ENCODE results near the gene VAT1L. TPM values are rescaled to one million over a fixed set of nuclear protein-coding genes. Genes with fewer than 3 reads are reported as not detected.

The VAT1L gene
- total RNA-seq, 2 donors from 2014 or later, result 0.73 to 1.6 TPM

DNA sequence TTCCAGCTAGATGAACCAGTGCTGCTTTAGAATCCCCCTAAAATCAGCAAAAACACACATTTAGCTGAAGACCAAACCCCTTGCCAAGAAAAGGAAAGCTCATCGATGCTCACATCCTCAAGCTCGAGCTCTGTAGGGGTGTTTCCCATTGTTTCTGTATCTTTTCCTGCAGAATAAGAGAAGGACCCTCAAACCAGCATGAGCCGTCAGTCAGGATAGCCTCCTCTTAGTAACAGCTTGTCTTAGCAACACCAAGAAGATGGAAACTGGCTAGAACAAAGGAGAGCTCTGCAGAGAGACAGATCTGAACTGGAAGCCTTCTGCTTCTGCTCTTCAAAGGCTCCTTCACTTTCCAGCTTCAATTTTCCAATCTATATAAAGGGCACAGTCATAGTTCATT is 32.0 kb downstream of the VAT1L start:
- DNase-seq, result no peak
- intact Hi-C loops (cut with DNase I, micrococcal nuclease), result no loop called here
- ATAC-seq, result no peak

DNA sequence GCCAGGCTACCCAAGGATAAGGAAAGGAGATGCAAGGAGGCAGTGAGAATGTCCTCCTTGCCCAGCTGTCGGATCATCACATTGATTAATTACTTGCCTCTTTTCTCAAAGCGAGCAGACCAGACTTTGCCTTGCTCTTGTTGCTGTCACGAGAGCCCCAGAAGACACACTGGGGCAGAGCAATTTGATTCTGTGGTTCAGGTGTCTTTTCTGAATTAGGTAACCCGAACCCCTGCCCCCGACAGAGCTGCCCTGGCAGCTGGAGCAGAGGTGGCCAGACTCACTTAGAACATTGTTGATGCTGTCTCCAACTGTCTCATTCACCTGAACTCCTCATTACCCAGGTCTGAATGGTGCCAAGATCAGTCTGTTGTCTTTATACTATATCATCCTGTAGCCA is 34.3 kb downstream of the VAT1L start:
- intact Hi-C loops (cut with DNase I, micrococcal nuclease), result no loop called here
- ATAC-seq (no peak), DNase-seq (no peak)

DNA sequence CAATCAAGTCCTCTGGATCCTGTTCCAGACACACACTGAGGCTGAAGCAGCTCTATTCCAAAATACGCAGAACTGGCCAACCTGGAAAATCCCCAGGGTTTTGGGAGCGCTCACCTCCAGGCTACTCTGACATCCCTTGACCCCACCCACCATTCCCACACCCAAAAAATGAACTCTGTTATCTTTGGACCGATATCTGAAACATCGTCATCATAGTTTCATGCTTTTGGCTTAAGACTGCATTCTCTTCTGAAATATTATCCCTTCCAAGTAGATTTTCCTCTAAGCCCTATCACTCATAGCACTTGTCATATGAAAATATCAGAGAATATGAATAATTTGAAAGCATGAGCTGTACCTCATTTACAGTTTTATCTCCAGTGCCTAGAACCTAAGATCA is 34.7 kb downstream of the VAT1L start:
- ATAC-seq (no peak), DNase-seq (no peak)
- intact Hi-C loops (cut with DNase I, micrococcal nuclease), result no loop called here

DNA sequence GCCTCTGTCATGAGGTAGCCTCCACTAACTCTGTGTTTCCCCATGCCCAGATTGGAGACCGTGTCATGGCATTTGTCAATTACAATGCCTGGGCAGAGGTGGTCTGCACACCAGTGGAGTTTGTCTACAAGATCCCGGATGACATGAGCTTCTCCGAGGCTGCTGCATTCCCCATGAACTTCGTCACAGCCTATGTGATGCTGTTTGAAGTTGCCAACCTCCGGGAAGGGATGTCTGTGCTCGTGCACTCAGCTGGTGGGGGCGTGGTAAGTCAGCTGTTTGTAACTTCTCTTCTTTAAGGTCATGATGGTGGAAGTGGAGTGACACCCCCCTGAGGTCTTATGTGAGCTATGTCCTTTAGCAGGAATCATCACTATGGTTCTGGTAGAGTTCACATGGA is 36.8 kb downstream of the VAT1L start:
- ATAC-seq, result no peak
- DNase-seq, result no peak
- intact Hi-C loops (cut with DNase I, micrococcal nuclease), result no loop called here

DNA sequence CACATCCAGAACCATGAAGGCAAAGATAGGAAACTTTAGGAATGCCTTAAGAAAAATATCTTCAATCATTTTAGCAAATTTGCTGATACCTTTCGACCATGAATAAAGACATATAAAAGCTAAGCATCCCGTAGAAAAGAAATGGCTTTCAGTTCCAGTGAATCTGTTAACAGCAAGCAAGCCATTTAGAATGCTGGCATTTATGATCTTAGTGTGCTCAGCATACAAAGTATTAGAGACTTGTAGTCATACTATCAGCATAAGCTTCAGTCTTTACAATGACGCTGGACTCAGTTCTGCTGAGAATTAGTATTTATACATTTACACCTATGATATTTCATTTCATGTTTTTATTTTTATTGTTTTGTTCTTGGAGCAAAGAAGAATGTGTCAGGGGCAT is 38.7 kb downstream of the VAT1L start:
- intact Hi-C loops (cut with DNase I, micrococcal nuclease), result no loop called here
- DNase-seq, result no peak
- ATAC-seq, result no peak

DNA sequence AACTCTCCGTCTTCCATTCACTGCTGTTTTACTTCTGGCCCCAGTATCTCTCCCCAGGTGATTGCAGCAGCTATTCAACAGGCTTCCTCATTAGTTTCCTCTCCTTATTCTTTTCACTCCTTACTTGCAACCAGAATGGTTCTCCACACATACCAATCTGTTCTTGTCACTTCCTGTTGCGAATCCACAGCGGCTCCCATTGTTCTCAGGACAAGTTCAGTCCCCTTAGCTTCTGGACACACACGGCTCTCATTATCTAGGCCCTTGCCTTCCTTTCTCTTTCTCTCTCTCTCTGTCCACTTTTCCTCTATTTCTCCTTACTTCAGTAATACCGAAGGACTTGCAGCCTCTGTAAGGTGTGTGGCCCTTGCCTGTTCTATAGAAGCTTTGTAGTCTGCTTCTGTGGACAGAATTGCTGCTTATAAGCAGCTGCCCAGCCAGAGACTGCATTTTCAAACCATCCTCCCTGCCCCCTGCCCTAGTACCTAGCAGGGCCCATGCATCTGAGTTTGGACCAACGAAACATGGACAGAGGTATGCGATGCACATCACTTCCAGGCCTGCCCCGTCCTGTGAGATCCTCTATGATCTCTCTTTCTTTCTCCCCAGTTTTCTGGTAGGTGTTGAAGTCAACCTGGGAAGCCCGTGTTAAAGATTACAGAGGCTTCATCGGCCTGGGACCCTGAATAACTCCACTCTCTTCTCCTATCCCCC is 45.7 kb downstream of the VAT1L start:
- intact Hi-C loops (cut with DNase I, micrococcal nuclease), result no loop called here
- ATAC-seq (no peak), DNase-seq (no peak)

DNA sequence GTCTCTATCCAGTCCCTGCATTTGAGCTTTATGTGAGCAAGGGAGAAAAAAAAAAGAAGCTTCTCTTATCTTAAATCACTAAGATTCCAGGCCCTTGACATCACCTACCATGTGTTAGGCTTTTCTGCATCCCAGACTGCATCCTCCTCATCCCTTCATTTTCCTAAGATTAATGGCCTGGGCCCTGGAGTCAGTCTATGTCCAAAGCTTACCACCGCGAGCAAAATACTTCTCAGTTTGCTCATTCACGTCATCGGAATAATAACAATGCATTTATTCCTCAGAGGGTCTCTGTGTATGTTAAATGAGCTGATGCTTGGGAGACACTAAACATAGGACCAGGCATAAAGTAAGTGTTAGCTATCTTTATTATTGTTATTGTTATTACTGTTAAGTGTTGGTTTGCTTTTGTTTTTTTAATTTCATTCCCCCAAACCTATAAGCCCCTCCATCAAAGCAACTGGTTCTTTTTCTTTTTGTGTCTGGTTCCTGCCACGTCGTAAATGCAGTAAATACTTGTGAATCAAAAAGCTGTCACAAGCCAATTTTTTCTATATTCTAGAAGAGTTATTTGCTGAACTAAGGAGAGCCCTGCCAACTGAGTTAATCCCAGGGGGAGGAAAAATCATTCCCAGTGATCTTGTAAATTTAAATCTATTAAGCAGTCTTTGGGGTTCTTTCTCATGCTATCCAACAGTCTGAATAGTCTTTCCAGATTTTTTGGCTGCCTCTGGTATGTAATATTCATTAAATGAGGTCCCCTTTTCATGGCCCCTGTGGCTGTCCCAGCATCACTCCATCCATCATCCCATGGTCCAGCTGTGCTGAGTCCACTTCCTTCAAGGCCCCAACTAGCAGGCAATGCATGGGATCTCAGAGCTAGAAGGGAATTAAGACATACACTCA is 46.5 kb downstream of the VAT1L start:
- intact Hi-C loops (cut with DNase I, micrococcal nuclease), result no loop called here
- DNase-seq (no peak), ATAC-seq (no peak)

DNA sequence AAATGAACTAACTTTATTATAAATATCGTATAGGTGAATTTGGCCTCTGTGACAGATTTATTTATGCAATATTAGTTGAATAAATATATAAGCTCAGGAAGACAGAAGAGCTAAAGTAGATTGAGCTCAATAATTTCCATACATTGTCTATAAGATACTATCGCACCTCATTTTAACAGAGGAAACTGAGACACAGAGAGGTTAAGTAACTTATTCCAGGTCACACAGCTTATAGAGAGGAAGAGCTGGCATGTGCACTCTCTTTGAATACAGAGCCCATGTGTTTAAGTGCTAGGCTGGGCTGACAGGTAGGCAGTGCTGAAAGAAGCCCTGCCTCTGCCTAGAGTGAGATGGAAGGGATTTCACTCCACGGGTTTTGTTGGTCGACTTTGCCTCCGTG is 48.4 kb downstream of the VAT1L start:
- DNase-seq, result no peak
- ATAC-seq, result no peak
- intact Hi-C loops (cut with DNase I, micrococcal nuclease), result no loop called here

DNA sequence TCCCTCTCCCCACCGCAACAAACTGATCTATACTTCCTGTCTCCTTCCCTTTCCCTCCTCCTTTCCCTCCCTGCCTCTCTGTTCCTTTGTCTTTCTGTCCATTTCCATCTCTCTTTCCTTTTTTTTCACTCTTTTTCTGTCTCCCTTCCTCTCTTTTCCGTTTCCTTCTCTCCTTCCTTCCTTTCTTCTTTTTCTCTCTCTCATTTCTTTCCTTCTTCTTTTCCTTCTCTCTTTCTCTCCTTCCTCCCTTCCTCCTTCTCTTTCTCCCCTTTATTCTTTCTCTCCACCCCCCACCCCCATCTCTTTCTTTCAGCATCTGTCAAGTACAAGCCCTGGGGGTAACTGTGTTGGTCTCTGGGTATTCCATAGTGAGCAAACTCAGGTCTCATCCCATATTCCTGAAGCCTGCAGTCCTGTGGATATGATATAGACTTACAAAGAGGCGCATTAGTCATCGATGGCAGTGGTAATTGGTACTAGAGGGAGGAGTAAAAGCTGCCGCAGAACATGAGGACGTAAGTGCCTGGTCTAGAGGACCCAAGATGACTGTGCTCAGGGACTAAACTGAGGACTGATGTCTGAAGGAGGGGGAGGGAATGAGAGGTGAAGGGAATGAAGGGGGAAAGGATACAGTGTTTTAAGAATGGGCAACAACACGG is 50.4 kb downstream of the VAT1L start:
- intact Hi-C loops (cut with DNase I, micrococcal nuclease), result no loop called here
- ATAC-seq (no peak), DNase-seq (no peak)

DNA sequence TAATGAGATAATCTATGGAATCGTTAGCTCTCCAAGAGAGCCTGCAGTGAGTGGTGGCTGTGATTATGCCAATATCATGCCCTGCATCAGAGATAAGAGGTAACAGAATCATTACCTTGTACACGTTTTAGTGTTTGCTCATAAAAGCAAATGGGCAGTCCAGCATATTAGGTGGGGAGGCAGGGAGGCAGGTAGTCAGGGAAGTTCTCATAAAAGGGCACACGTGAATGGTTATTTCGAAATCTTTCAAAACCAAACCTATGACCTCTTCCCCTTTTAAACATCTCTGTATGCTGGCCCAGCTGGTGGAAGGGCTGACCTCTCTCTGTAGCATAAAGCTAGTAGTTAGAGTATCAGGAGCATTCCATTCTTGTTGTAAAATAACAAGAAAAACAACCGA is 51.7 kb downstream of the VAT1L start:
- intact Hi-C loops (cut with DNase I, micrococcal nuclease), result no loop called here
- peak; percentile 82 for ATAC-seq
- DNase-seq, result peak in 1 of 2 donors; percentile 61

DNA sequence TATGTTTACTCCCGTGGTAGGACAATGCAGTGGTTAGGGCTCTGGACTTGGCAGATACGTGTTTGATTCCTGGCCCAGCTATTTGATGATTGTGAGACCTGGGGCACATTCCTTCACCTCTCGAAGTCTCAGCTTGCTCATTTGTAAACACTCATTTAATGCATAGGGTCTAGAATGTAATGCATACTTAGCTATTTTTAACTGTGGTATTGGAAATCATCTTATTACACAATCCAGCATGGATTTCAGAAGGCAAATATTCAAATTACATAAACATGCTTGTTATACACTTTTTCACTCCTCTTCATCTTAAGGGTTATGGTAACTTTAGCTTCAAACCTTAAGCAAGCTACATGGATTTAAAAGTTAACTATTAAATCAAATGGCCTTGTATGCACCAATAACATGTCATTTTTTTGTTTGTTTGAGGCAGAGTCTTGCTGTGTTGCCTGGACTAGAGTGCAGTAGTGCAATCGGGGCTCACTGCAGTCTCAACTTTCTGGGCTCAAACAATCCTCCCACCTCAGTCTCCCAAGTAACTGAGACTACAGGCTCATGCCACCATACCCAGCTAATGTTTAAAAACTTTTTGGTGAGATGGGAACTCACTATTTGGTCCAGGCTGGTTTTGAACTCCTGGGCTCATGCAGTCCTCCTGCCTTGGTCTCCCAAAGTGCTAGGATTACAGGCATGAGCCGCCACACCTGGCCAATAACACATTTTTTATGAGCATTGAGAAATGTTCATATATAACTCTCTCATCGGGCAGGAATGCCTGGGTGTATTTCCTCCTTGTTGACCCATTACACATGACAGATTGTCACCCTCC is 52.5 kb downstream of the VAT1L start:
- ATAC-seq (peak; percentile 87), DNase-seq (peak; percentile 21 to 57)
- intact Hi-C loops (cut with DNase I, micrococcal nuclease), result no loop called here

DNA sequence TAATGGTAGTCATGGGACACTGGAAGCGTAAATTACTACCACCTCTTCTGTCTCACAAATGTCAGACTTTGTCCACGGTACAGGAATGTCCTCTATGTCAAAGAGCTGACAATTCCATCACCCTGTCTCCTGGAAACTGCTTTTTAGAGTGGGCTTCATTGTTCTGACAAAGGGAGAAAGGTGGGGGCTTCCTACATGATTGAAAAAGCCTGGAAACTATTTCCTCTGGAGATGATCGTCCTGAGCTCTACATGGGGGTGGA is 53.1 kb downstream of the VAT1L start:
- DNase-seq, result no peak
- no peak for ATAC-seq
- intact Hi-C loops (cut with DNase I, micrococcal nuclease), result no loop called here

DNA sequence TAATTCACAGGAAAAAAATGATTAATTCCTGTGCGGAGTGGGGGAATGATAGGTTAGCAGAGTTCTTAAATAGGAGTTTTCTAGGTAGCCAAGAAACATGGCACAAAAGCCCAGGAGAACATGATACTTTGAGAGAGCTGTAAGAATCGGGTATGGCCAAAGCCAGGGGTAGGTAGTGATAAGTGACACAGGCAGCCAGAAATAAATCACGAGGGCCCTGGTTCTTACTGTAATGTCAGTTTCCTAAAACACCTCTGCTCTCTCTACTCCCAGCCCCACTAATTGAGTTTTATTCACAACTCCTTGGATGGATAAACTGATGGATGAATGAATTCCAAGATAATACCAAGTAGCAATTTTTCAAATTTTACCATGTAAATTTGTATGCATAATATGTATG is 54.1 kb downstream of the VAT1L start:
- ATAC-seq, result no peak
- no peak for DNase-seq

DNA sequence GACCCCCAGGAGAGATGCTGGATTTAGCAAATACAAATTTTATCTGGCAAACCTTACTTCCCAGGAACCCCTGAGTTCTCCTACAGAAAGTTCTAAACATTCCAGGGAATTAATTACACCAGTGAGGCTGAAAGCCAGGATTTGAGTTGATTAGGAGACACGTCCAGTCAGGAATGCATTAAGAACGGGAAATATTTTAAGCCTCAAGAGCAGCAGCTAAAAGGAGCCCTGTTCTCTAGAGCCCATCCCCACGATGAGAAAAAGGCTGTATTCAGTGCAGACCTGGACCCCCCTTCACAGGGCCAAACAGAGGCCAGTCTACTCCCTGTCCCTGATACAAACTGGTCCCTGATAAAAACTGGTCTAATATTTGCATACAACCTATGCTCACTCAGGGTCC is 55.0 kb downstream of the VAT1L start:
- intact Hi-C loops (cut with DNase I, micrococcal nuclease), result no loop called here
- no peak for ATAC-seq
- DNase-seq, result no peak

More for the DNA sequence above, 54.1 kb downstream of the VAT1L start:
- intact Hi-C loops (cut with DNase I, micrococcal nuclease), result no loop called here

DNA sequence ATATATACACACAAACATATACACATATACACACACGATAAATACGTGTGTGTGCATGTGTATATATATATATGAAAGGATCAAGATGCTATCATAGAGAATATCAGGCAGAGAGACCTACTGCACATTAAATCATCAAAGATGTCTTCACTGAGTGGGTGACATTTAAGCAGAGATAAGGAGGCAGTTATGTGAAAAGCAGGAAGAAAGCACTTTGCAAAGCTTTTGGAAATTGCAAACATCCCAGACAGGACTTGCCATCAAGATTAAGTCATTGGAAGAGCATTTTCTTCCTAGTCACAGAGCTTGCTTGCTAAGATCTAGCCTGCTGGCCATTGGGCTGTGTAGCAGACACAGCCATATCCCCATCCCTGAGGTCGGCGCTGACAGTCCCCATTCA is 56.4 kb downstream of the VAT1L start:
- ATAC-seq (no peak), DNase-seq (no peak)
- intact Hi-C loops (cut with DNase I, micrococcal nuclease), result no loop called here

DNA sequence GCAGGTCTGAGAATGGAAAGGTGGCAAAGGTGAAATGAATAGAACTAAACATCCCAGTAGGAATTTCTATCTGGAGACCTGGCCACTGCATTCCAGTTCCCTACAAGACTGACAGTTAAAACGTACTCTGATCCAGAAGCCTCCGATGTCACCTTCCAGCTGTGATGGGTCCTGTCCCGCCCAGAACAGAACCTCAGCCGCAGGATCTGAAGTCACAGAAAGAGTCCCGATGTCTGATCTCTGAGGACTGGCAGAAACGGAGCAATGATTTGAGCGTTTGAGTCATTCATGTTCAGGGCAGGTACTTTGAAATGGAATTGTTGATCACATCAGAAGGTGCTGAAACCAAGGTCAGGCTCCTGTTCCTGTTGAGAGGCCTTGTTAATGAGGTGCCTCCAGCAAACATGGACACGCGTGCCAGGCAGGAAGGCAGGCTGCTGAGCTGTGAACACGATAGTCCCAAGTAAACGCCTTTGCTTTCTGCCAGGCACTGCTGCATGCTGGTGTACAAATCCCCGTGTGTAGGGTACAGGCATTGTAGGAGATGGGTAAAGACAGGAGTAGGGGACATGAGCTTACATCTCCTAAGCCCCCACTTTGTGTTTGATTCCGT is 61.4 kb downstream of the VAT1L start:
- intact Hi-C loops (cut with DNase I, micrococcal nuclease), result no loop called here
- ATAC-seq (no peak), DNase-seq (no peak)

DNA sequence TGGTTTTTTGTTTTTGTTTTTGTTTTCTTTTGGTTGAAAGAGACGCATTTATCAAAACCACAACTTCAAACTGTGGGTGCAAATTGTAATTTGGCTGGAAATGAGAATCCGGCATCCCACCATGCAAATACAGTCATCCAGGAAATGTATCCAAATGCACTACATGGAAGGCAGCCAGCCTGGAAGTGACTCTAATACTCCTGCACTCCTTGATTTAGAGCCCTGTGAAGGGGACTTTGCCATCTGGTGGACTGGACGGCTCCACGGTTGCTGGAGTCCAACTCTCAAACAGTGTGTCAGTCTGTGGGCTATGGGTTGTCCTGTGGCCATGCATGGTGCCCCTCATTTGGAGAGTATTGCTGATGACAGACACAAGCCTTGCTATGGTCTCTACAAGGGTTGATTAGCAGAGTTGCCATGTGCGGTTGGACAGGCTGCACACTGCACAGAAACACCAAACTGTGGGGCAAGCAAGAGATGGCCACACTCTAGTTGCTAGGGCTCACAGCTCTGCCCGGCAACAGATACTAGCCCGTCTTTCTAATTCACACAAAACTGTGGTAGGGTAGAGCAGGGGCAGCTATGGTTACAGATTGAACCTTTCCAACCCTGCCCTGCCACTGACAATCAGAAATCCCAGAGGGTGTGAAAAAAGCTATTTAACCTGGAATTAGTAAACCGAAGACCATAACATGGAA is 62.4 kb downstream of the VAT1L start:
- intact Hi-C loops (cut with DNase I, micrococcal nuclease), result no loop called here
- ATAC-seq (no peak), DNase-seq (no peak)

DNA sequence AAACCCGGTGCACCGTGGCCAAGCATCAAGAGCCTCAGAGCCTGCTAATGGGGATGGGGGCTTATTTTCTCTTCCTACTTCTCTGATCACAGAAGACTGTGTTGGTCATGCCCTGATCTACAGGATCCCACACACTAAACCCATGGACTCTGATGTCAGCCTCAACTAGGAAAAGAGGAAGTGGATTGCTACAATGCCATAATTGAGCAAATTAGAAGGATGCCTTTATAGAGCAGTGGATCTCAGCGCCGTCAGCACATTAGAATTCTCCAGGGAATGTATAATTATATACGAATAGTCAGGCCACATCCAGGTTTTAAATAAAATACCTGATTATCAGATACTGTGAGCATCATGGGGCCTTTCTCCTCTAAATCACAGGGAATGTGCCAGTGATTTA is 64.8 kb downstream of the VAT1L start:
- intact Hi-C loops (cut with DNase I, micrococcal nuclease), result no loop called here
- ATAC-seq (peak; percentile 26), DNase-seq (no peak)

All from left colon (tissue), 2 donors.